Left forelimb (tissue), 1 donor: ENCODE data around the gene POLR1C.
"Not testable (repeated sequence)": the region's sequence is repeated elsewhere in the genome, so short reads cannot be mapped to it uniquely, and the experiment has no call there.

Experiments
- DNase-seq: peaks from one replicate; pipeline ENCODE4 v3.0.0-alpha.2; 2018; ENCODE audit warnings: low spot score

The POLR1C gene, protein sequence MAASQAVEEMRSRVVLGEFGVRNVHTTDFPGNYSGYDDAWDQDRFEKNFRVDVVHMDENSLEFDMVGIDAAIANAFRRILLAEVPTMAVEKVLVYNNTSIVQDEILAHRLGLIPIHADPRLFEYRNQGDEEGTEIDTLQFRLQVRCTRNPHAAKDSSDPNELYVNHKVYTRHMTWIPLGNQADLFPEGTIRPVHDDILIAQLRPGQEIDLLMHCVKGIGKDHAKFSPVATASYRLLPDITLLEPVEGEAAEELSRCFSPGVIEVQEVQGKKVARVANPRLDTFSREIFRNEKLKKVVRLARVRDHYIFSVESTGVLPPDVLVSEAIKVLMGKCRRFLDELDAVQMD

DNA sequence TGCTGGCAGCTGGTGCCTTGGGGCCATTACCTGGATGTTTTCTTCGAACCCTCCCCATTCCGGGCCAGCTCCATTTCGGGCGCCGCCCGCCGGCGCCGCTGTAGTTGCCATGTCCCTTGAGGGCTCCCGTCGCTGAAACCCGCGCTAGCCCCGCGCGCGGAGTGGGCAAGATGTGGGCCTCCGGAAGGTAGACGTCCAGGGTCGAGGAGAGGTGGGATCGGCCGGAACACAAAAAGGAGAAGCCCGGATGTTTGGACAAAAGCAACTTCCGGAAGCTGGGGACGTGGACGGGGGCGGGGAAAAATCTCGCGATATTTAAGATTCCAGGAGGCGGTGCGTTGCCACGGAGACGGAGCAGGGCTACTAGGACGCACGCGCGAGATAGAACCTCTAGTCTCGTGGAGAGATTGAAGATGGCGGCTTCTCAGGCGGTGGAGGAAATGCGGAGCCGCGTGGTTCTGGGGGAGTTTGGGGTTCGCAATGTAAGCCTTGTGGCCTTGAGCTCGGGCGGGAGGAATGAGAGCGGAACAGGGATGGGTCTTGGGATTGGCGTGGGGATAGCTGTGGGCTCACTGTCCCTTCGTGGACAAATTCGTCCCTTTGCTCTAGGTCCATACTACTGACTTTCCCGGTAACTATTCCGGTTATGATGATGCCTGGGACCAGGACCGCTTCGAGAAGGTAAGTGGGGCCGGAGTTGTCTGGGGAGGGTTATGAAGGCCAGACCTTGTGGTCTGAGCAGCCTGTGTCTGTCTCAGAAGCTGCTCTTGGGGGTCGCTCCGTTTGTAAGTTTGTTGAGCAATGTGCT, at the start of gene POLR1C, which contains the start of gene YIPF3:
TSS of gene POLR1C (plus strand) at position 393 of the 808 bp plus-strand sequence. CDS start at position 414, 21 bp downstream.
TSS of gene YIPF3 (minus strand) at position 230 of the 808 bp plus-strand sequence. CDS start at position 111, 119 bp downstream.
- DNase-seq = peak; percentile 97

DNA sequence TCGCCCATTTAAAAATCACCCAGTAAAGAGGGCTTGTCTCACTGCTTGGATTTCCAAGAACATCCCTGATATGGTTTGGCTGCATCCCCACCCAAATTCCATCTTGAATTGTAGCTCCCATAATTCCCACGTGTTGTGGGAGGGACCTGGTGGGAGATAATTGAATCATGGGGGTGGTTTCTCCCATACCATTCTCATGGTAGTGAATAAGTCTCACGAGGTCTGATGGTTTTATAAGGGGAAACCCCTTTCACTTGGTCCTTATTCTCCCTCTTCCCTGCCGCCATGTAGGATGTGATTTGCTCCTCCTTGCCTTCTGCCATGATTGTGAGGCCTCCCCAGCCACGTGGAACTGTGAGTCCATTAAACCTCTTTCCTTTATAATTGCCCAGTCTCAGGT, 49.6 kb upstream of the POLR1C start:
- DNase-seq = not testable (repeated sequence)

DNA sequence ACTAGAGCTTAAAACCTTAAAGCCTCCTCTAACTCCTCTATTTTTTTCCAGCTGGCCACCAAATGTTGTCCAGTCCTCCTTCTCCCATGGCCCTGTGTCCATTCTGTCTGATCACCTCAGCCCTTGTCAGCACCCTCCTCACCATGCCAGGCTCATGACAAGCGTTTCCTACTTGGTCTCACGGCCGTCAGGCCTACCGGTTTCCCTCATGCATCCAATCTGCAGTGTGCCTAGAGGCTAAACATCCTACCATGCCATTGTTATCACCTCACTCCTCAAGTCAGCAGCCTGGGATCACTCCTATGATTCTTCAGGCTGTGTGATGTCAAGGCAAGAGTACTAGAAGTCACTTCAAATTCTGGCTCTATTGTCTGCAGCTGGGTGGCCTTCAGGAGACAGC, 49.1 kb upstream of the POLR1C start:
- DNase-seq = no peak

DNA sequence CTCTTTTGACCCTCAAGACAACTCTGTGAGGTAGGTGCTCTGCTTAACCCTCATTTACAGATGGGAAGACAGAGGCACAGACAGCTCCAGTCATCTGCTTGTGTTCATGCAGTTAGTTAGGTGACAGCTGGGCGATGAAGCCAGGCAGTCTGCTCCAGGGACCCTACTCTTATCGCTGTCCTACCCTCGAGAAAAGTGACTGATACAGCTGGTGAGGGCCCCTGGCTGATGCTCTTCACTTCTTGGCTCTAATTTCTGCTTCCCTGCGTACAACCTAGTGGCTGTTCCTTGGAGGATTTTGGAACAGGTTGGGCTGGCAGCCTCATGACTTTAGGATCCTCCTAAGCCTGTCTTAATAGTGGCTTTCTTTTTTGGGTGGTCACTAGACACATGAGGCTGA, 48.6 kb upstream of the POLR1C start:
- DNase-seq = no peak

DNA sequence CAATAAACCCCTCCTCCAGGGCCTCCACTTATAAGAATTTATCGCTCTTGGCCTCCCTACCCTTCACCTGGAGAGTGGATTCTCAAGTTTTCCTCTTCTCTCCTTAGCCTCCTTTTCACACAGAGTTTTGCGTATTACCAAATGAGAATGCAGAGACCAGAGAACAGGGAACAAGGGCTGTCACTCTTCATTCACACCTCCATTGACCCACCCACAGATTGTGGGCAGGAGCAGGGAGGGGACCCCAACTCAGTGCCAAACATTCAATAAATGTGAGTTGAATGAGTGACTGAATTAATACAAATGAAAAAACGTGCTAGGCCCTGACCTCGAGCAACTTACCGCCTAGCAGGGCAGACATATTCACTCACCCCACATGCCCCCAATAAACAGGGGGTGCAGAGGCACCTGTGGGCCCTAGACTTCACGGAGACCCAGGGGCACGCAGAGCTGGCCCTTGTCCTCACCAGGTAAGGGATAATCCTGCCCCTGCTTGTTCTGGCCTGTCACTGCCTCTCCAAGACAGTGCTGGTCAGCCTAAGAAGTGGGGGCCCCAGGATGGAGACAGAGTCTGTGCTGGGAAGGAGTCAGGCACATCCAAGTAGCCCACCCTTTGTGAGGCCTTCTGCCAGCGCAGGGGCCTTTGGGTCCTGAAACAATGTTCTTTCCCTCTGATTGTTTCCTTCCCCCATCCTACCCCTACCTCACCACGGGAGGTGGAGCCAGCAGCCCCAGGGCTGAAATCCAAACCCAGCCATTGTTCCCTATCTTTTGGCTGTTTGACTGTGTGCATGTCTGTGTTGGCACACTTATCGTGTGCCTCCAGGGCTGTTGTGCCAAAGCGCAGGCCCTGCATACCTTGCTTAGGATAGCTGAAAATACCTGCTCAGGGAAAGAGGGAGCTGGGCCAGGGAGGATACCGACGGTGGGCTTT, 47.9 kb upstream of the POLR1C start:
- no peak for DNase-seq

DNA sequence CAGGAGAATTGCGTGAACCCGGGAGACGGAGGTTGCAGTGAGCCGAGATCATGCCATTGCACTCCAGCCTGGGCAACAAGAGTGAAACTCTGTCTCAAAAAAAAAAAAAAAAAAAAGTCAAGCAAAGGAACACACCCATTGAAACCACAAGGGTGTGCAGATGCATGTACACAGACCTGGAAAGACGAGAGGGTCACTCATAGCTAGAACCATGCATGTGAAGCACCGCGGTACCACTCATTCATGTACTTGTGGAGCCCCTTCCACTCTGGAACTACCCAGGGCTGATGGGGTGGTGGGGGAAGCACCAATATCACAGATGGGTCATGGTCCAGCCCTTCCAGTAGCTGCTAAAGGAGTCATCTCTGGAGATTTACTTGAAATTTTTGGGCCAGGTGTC, 46.9 kb upstream of the POLR1C start:
- DNase-seq = no peak

- no peak for DNase-seq
Observed at GRCh38 chr6:43471399-43471798, 45.5 kb upstream of the POLR1C start.

DNA sequence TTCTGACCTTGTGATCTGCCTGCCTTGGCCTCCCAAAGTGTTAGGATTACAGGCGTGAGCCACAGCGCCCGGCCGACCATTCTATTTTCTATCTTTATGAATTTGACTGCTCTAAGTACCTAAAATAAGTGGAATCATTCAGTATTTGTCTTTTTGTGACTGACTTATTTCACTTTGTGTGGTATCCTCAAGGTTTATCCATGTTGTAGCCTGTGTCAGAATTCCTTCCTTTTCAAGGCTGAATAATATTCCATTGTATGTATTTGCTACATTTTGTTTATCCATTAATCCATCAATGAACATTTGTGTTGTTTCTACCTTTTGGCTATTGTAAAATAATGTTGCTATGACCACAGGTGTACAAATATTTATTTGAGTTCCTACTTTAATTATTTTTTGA, 44.4 kb upstream of the POLR1C start:
- DNase-seq = no peak

GRCh38 chr6:43475516-43475915, 41.4 kb upstream of the POLR1C start:
- no peak for DNase-seq

- DNase-seq = no peak
Observed at GRCh38 chr6:43476746-43477145, 40.1 kb upstream of the POLR1C start.

GRCh38 chr6:43477235-43478007, 39.5 kb upstream of the POLR1C start, which contains the start of gene TJAP1:
TSS of gene TJAP1 (plus strand) at chr6:43477570. CDS start at chr6:43499002, 21,432 bp downstream.
- peak; percentile 97 for DNase-seq

- no peak for DNase-seq
Observed at GRCh38 chr6:43478008-43478372, 38.9 kb upstream of the POLR1C start.

DNA sequence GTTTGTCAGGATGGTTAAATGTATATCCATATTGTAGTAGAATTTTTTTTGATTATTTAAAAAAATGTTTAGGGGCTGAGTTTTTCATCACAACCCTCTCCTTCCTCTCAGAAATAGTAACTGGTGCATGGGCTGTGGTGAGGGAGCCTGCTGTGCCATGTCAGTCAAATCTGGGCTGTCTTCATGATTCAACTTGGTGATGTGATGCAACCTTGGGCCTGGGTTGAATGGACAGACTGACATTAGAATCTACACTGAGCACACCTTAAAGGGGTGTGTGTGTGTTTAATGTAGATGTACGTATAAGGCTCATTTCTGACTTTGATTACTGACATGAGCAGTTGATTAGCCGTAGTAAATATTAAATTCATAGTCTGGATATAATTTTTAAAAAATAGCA, 35.8 kb upstream of the POLR1C start:
- DNase-seq = no peak

GRCh38 chr6:43481591-43482236, 35.2 kb upstream of the POLR1C start:
- no peak for DNase-seq

GRCh38 chr6:43488667-43489276, 28.1 kb upstream of the POLR1C start:
- DNase-seq = no peak

- no peak for DNase-seq
Observed at GRCh38 chr6:43489277-43490072, 27.4 kb upstream of the POLR1C start.

DNA sequence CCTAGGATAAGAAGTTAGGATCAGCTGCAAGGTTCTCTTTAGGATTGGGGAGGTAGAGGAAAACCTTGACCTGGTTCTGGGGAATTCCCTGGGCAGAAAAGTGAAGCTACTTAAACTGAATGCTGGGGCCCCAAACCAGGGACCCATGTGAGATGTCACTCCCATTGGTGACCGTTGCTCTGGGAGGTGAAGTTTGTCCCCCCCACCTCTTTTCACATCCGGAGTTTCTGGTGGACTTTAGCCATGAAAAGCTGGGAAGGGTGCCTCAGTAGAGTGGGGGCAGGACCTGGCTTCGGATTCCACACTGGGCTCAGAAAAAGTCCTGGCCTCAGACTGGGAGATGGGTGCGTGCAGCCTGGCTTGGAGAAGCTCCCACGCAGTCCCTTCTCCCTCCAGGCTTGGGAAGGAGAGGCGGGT, 26.4 kb upstream of the POLR1C start:
- DNase-seq = no peak

DNA sequence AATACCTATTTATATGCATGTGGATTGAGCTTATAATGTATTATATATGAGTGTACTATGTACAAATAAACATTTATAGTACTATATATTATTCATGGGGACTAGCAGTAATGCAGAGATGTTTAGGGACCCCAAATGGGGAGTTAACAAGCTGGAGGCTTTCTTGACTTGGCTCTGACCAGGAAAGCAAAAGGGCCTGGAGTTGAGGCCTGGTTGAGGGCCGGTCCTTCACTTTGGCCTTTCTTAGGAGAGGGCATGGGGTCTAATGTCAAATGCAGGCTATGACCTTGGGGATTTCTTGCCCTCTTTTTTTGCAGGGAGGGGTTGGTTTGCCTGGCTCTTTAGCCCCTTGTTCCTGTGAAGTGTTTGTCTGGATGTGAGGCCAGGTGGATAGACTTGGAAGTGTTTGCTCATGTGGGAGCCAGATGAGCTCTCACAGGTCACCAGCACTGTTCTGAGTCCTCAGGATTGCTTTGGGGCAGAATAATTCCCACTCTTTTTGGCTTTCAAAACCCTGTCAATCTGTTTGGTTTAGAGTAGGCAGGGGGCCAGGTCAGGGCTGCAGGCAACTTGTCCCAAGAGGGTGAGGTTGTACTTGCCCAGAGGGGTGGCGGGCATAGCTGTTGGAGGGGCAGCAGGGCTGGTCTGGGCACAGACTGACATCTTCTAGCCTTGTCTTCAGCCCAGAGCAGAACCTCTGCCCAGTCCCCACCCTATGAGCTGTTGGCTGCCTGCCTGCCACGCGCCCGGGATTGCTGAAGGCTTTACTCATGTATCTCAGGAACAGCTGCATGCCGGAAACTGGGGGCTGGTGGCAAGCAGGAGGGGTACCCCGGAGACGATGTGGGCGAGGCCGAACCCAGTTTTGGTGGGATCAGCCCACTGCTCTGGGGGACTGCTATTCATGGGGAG, 24.9 kb upstream of the POLR1C start:
- DNase-seq = no peak
